Type B pancreatic cell (in vitro differentiated cells): ENCODE data around the gene DIP2B. TPM values are rescaled to one million over a fixed set of nuclear protein-coding genes. Genes with fewer than 3 reads are reported as not detected.
A peak's percentile ranks its signal among the peaks of the same experiment; 100 is the strongest.

ENCODE experiments used
- DNase-seq: peaks from one replicate; pipeline ENCODE4 v3.0.0; 2021; ENCODE audit warnings: mixed read lengths; ENCODE audit not compliant: unreplicated experiment; ENCODE audit errors: extremely low spot score
- H3K27ac Mint-ChIP-seq: 2 replicates; pipeline ENCODE4 v1.8.0; 2021; ENCODE audit warnings: mild to moderate bottlenecking, mixed read lengths
- H3K27me3 Mint-ChIP-seq: 2 replicates; pipeline ENCODE4 v1.8.0; 2021; ENCODE audit warnings: mixed read lengths
- H3K36me3 Mint-ChIP-seq: 2 replicates; pipeline ENCODE4 v1.8.0; 2021; ENCODE audit warnings: mixed read lengths
- H3K4me1 Mint-ChIP-seq: one replicate; pipeline ENCODE4 v1.8.0; 2021; ENCODE audit warnings: mixed read lengths; ENCODE audit not compliant: unreplicated experiment
- H3K4me3 Mint-ChIP-seq: 2 replicates; pipeline ENCODE4 v1.8.0; 2021; ENCODE audit warnings: mild to moderate bottlenecking, mixed read lengths
- H3K9me3 Mint-ChIP-seq: 2 replicates; pipeline ENCODE4 v1.8.0; 2021; ENCODE audit warnings: mixed read lengths
- total RNA-seq: library from RNA; stranded (reverse); gene quantifications from 2 replicates; pipeline ENCODE4 v1.2.1, GENCODE V29; 2021; ENCODE audit warnings: low replicate concordance
- TF ChIP-seq, protein P1 (sequence below): fragments of 200-600 bp; sonication (generic); conservative IDR thresholded peaks from 2 replicates; pipeline ENCODE4 v1.5.0; 2021; ENCODE audit warnings: antibody characterized with exemption, mild to moderate bottlenecking

Gene DIP2B
- total RNA-seq, 1 donor from 2014 or later, result 27.2 TPM

DNA sequence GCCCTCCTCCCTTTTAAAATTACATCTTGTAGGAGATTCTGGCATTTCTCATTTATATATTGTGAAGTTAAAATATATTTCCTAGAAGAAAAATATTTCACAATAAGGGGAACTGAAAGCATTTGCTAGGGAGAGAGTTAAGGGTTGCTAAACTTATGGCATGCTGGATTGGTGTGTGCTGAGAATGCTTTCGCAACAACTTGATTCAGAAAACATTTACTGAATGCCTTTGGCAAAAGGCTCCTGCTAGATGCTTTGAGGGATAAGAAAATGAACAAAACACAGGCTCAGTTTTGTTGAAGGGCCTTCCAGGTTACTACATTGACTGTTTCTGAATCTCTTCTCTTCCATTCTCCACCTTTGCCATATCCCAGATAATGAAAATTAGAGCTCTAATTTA, 67.5 kb downstream of the DIP2B start:
- Mint-ChIP-seq H3K4me1 (peaks cover 35% of the 10 kb centered on the region), H3K27me3 (no peaks in the 10 kb centered on the region), H3K9me3 (peaks cover 4% of the 10 kb centered on the region), H3K27ac (peak overlapping the region; percentile 82), H3K4me3 (peak overlapping the region; percentile 61), H3K36me3 (peaks cover 4% of the 10 kb centered on the region)
- DNase-seq, result no peak
- TF ChIP-seq, protein P1, sequence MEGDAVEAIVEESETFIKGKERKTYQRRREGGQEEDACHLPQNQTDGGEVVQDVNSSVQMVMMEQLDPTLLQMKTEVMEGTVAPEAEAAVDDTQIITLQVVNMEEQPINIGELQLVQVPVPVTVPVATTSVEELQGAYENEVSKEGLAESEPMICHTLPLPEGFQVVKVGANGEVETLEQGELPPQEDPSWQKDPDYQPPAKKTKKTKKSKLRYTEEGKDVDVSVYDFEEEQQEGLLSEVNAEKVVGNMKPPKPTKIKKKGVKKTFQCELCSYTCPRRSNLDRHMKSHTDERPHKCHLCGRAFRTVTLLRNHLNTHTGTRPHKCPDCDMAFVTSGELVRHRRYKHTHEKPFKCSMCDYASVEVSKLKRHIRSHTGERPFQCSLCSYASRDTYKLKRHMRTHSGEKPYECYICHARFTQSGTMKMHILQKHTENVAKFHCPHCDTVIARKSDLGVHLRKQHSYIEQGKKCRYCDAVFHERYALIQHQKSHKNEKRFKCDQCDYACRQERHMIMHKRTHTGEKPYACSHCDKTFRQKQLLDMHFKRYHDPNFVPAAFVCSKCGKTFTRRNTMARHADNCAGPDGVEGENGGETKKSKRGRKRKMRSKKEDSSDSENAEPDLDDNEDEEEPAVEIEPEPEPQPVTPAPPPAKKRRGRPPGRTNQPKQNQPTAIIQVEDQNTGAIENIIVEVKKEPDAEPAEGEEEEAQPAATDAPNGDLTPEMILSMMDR, result no peak

DNA sequence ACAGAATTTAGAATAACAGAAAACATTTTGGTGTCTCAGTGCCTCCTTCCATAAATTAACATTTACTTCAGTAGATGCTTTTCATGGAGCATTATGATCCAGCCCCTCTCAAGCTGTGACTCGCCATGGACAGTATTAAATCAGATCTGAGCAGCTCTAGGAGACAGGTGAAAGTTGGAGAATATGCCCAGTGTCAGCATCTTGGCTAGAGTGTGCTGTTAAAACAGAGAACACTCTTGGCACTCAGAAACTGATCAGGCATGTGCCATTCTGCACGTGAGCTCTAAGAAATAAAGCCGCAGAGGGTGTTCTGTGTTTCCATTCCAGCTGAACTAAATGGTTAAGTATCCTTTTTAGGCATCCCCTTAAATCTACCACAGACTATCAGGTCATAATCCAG, 68.0 kb downstream of the DIP2B start:
- TF ChIP-seq, protein P1, result no peak
- Mint-ChIP-seq H3K9me3 (peaks cover 2% of the 10 kb centered on the region), H3K4me1 (peaks cover 34% of the 10 kb centered on the region), H3K27me3 (no peaks in the 10 kb centered on the region), H3K36me3 (peaks cover 2% of the 10 kb centered on the region), H3K4me3 (peak overlapping the region; percentile 61), H3K27ac (peak overlapping the region; percentile 82)
- DNase-seq, result no peak

DNA sequence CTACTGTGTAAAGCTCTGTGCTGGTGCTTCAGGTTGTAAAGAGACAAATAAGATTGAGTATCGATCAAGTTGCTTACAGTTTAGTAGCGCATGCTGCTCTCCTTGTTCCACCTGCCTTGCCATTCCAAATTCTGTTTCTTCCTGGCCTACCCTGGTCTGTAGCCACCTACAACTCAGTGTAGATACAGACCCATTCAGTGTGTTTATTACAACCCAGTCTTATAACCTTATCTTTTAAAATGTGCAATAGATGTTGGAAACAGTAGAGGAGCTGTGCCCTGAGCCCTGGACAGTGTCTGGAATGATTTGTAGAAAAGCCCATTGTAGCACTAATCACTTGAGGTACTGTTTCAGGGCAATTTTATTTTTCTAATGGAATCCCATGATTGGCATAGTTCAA, 68.5 kb downstream of the DIP2B start:
- Mint-ChIP-seq H3K4me3 (no peak overlapping the region), H3K4me1 (peaks cover 31% of the 10 kb centered on the region), H3K27me3 (no peaks in the 10 kb centered on the region), H3K9me3 (no peaks in the 10 kb centered on the region), H3K36me3 (no peaks in the 10 kb centered on the region), H3K27ac (no peak overlapping the region)
- TF ChIP-seq, protein P1, result no peak
- no peak for DNase-seq

DNA sequence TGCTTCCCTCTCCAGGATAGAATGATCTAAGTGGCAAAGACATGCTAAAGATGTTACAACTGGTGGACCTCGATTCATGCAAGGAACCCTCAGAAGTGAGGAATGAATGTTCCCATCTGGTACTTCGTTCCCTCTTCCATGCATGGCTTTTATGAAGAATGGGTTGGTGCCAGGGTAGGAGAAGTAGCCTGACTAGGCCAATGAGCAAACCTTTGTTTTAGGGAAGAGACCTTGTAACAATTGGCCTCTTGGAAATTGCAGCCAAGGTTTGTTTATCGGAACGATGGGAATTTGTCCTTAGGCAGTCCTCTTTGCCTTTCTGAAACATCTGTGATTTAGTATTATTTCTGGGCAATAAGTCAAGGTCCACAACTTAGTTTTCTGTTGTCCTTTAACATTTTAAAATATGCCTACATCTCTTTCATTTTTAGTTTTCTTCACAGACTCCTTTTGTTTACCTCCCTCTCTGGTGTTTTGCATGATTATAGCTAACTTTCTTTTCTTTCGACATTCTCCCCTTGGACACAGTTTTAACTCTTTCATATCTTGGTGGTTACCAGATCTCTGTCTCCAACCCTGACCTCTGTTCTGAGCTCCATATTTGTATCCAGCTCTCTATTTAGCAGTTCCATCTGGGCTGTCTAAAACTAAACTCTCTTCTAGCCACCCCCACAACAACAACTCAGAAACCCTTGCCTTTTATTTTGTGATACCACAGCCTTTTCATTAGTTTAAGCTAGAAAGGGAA, 70.0 kb downstream of the DIP2B start:
- Mint-ChIP-seq H3K36me3 (no peaks in the 10 kb centered on the region), H3K4me1 (peaks cover 28% of the 10 kb centered on the region), H3K4me3 (peak overlapping the region; percentile 55), H3K27me3 (no peaks in the 10 kb centered on the region), H3K27ac (peak overlapping the region; percentile 66), H3K9me3 (no peaks in the 10 kb centered on the region)
- no peak for DNase-seq
- TF ChIP-seq, protein P1, result no peak

DNA sequence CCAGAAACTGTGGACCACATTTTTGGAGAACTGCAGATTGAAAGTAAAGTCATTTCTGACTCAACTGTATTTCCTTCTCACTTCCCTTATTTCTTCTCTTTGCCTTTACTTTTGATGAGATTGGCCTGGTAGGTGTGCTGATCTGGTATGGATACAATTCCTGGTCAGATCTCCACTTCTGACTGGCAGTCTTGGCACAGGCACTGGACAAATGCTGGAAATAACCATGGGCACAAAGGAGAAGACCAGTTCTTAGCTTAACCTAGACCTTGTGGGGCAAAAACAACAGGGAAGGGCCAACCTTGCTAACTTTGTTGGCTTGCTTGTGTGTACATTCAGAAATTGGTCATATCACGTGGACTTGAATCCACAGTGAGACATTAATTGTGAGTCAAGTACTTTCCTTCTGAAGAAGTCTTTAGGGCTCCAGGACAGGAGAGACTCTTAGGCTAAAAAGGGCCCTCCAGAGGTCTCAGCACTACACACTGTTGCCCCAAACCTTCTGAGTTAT, 75.0 kb downstream of the DIP2B start:
- Mint-ChIP-seq H3K4me3 (no peak overlapping the region), H3K27me3 (no peaks in the 10 kb centered on the region), H3K4me1 (peaks cover 17% of the 10 kb centered on the region), H3K9me3 (no peaks in the 10 kb centered on the region), H3K36me3 (peaks cover 5% of the 10 kb centered on the region), H3K27ac (peak overlapping the region; percentile 33)
- DNase-seq, result no peak
- TF ChIP-seq, protein P1, result no peak
